Ishikawa (cell line): Measurements from ENCODE around the gene TMPRSS7.

Experiments used
- CEBPB ChIP-seq: IDR thresholded peaks from 2 replicates; pipeline ENCODE4 v1.6.1; 2012
- EP300 ChIP-seq: IDR thresholded peaks from 2 replicates; pipeline ENCODE4 v1.6.1; 2012; ENCODE audit warnings: borderline replicate concordance
- FOXM1 ChIP-seq: IDR thresholded peaks from 2 replicates; pipeline ENCODE4 v1.6.1; 2012; ENCODE audit warnings: low read depth, borderline replicate concordance
- TEAD4 ChIP-seq: IDR thresholded peaks from 2 replicates; pipeline ENCODE4 v1.6.1; 2012
- ZBTB7A ChIP-seq: IDR thresholded peaks from 2 replicates; pipeline ENCODE4 v1.6.1; 2012; ENCODE audit warnings: low read depth
- TF ChIP-seq, protein P1 (sequence below): IDR thresholded peaks from 2 replicates; pipeline ENCODE4 v1.6.1; 2012

DNA sequence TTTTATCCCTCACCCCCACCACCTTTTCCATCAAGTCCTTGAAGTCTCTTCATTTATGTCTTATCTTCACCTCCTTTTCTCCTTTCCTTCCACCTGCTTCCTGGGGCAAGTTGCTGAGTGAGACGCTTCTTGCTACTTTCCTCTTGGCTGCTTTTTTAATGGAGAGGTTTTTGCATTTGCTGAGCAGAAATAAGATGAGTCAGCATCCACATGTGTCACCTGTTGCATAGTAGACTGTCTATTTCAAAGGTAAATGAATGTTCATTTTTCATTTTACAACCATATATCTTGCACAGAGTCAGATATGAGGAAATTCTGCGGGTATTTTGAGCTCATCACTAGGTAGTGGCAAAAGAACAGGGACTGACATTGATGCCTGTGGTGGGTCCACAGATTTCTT, 70.2 kb downstream of the TMPRSS7 start:
- TF ChIP-seq, protein P1, sequence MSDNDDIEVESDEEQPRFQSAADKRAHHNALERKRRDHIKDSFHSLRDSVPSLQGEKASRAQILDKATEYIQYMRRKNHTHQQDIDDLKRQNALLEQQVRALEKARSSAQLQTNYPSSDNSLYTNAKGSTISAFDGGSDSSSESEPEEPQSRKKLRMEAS: no peak
- no peak for TF ChIP-seq FOXM1
- TF ChIP-seq TEAD4: no peak
- TF ChIP-seq CEBPB: no peak
- TF ChIP-seq ZBTB7A: no peak
- TF ChIP-seq EP300: no peak
